GM13977 (cell line): ENCODE results near the gene ARHGEF6.

Experiments used
- DNase-seq: peaks from one replicate; pipeline ENCODE4 v3.0.0; 2012; ENCODE audit warnings: low spot score
- CTCF ChIP-seq: IDR thresholded peaks from 2 replicates; pipeline ENCODE4 v1.5.1; 2012; ENCODE audit warnings: mild to moderate bottlenecking, control low read depth; ENCODE audit not compliant: insufficient read depth; ENCODE audit errors: extremely low read depth, missing control alignments
- in situ Hi-C: fragments of 300-500 bp; cut with MboI; formaldehyde crosslinking; loops from one replicate; pipeline ENCODE4 v1.12.0; 2022; ENCODE audit warnings: low sequenced_read_pairs, low pct_unique_long_range_greater_than_20kb, mixed read lengths, inconsistent platforms; ENCODE audit not compliant: unreplicated experiment

The ARHGEF6 gene

GRCh38 chrX:136761421-136761820 is 19.3 kb downstream of the ARHGEF6 start:
- no peak for TF ChIP-seq CTCF
- in situ Hi-C loops = no loop called here
- DNase-seq = no peak

GRCh38 chrX:136759968-136760367 is 20.8 kb downstream of the ARHGEF6 start:
- TF ChIP-seq CTCF = no peak
- no peak for DNase-seq
- in situ Hi-C loops = no loop called here

DNA sequence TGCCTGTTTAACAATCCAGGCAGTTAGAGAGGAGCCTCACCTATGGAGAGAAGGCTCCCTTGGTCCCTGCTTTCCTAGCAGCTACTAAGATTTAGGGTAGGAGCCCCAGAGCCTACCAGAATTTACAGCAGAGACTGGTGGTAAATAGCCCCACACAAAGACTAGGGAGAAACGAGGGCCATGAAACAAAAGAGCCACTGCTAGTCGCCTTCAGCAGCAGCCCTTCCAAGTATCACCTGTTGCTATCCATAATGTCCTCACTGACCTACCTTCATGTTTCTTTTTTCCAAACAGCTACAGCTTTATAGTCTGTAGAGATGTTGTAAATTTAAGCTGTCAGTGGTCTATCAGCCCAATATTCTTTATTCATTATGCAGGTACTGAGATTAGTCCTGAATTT is 25.3 kb downstream of the ARHGEF6 start:
- in situ Hi-C loops = no loop called here
- DNase-seq = no peak
- TF ChIP-seq CTCF = no peak

DNA sequence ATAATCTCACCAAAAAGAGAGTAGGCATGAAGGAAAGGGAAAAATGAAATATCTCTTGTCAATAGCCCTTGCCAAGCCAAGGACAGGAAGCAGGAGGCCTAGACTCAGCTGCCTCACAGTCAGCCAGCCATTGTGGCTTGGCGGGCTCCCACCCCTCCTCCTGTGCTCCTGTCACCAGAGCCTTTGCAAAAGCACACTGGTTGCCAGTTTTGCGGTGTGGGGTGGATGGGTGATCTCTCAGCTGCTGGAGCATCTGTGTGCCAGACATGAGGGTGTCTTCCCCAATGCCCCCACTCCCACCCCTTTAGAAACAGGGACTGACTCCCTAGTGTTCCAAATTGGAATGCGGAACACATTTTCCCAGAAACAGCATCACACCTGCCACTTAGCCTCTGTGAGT is 26.1 kb downstream of the ARHGEF6 start:
- DNase-seq = no peak
- in situ Hi-C loops = no loop called here
- no peak for TF ChIP-seq CTCF

DNA sequence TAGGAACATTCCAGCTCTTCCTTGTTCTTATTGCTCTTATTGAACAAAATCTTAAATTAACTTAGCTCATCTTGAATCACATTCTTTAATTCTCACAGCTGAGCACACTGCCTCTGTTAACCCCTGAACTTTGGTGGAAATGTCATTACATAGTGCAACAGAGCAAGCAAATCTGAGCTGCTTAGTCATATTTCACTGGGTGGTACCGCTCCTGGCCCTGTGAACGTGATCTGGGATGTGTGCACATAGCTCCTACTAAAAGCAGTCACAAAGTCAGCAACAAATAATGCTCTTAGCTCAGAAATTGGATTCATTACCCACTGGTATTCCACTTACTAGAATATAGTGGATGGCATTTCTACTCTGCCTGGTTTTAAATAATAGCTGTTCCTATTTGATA is 27.9 kb downstream of the ARHGEF6 start:
- TF ChIP-seq CTCF = no peak
- in situ Hi-C loops = no loop called here
- DNase-seq = no peak

DNA sequence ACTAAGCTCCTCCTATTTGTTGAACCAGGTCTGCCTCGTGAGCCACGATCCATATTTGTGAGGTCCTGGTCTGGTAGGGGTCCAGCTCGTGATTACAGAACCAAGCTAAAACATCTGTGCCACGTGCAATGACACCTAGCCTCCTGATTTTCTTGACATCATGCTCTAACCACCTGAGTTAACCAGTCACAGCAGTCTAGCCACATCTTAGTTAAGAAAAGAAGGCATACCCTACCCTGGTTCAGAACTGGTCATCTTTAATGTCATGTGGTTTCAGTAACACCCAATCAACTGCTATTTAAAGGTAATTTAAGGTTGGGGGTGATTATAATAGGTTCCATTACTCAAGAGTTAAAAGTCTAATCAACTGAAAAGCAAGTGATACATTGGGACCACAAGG is 28.4 kb downstream of the ARHGEF6 start:
- in situ Hi-C loops = no loop called here
- DNase-seq = no peak
- no peak for TF ChIP-seq CTCF

- no peak for TF ChIP-seq CTCF
- in situ Hi-C loops = no loop called here
- no peak for DNase-seq
Observed at GRCh38 chrX:136750364-136750763, 30.4 kb downstream of the ARHGEF6 start.
